Right lobe of liver (tissue), 6 donors: ENCODE data around the gene MRPL3. TPM values are rescaled to one million over a fixed set of nuclear protein-coding genes. Genes with fewer than 3 reads are reported as not detected.
A peak's percentile ranks its signal among the peaks of the same experiment; 100 is the strongest.

Source experiments
- ATAC-seq, 4 donors: fragments of 200-7000 bp; cut with Tn5 transposase; one replicate each; pipeline ENCODE4 v1.9.1; 2020; ENCODE audit warnings: mild to moderate bottlenecking in 4 of 4, moderate library complexity in 4 of 4
- DNase-seq, 3 donors: peaks; one replicate each; pipeline ENCODE4 v3.0.0-alpha.2; 2020
- H3K27ac ChIP-seq, 3 donors: fragments of 200-600 bp; one replicate each; pipeline ENCODE4 v1.8.0; 2022
- H3K27me3 ChIP-seq, 2 donors: fragments of 200-600 bp; one replicate each; pipeline ENCODE4 v1.8.0; 2022
- H3K36me3 ChIP-seq, 4 donors: fragments of 200-600 bp; sonication (generic) in 1 of 4; one replicate each; pipeline versions ENCODE4 v1.5.1 to v1.8.0; 2017 to 2022; ENCODE audit warnings: control low read depth in 1 of 4
- H3K4me1 ChIP-seq, 4 donors: fragments of 200-600 bp; sonication (generic) in 1 of 4; one replicate each; pipeline versions ENCODE4 v1.5.1 to v1.8.0; 2017 to 2022; ENCODE audit warnings: control low read depth in 1 of 4
- H3K4me3 ChIP-seq, 3 donors: fragments of 200-600 bp; one replicate each; pipeline ENCODE4 v1.8.0; 2022
- H3K9me3 ChIP-seq, 4 donors: fragments of 200-600 bp; sonication (generic) in 1 of 4; one replicate each; pipeline versions ENCODE4 v1.5.1 to v1.8.0; 2017 to 2022; ENCODE audit warnings: control low read depth in 1 of 4
- POLR2A ChIP-seq: fragments of 450-650 bp; IDR thresholded peaks from one replicate; pipeline ENCODE4 v1.6.1; 2017; ENCODE audit warnings: antibody characterized with exemption, mild to moderate bottlenecking
- WGBS: methylation state at CpG from one replicate; pipeline ENCODE4 v1.1.6; 2018; ENCODE audit warnings: low coverage, low lambda C conversion rate; ENCODE audit not compliant: insufficient coverage; ENCODE audit errors: missing lambda C conversion rate; 5-methylcytosine and 5-hydroxymethylcytosine counted together
- intact Hi-C, 2 donors: fragments of 100-400 bp; cut with DNase I; formaldehyde crosslinking; loops; one replicate each; pipeline versions ENCODE4 v1.11.2 to v1.14.1; 2022
- long read RNA-seq: library from polyadenylated mRNA; unstranded; transcript quantifications from one replicate; pipeline ENCODE4 v2.0.0, GENCODE V29; 2019
- total RNA-seq, 6 experiments: library from RNA; depleted of rRNA in 2 of 6; stranded (reverse); fragments of >200 nt in 2 of 6; fragmentation: NEBNext Ultra II Directional in 3 of 6; extraction: Animal tissue kit (Norgen Biotek cat#: 25700) in 3 of 6; gene quantifications; one replicate each; pipeline versions ENCODE4 v1.1.0 to v1.2.4, GENCODE V29; 2016 to 2023
- TF ChIP-seq, protein P1 (sequence below), 4 donors: fragments of 200-600 bp in 3 of 4; fragments of 450-650 bp in 1 of 4; IDR thresholded peaks; one replicate each; pipeline versions ENCODE4 v1.5.1 to v1.8.0; 2016 to 2022; ENCODE audit warnings: antibody characterized with exemption in 4 of 4, mild to moderate bottlenecking in 2 of 4
- donor health status: DM: no; HTN: yes; CAD: no.
- donor health status: DM: no; HTN: no; CAD: no.
- donor health status: DM: no; HTN: no; CAD: no.
- donor health status: DM: no; HTN: yes; CAD: no.
- donor health status: DM: no; HTN: yes; CAD: no.

MRPL3 gene
- 10 to 100 TPM; 29.2 to 73.9 (median 35.7) TPM for total RNA-seq
- long read RNA-seq, transcript MRPL3-201 (10 exons, 1,706 nt) = major isoform, 16 of 19 reads
- long read RNA-seq, partial matches to known transcripts = 1 of 19 reads
- long read RNA-seq, other reads (novel, unspliced or antisense) = 0 of 19 reads

DNA sequence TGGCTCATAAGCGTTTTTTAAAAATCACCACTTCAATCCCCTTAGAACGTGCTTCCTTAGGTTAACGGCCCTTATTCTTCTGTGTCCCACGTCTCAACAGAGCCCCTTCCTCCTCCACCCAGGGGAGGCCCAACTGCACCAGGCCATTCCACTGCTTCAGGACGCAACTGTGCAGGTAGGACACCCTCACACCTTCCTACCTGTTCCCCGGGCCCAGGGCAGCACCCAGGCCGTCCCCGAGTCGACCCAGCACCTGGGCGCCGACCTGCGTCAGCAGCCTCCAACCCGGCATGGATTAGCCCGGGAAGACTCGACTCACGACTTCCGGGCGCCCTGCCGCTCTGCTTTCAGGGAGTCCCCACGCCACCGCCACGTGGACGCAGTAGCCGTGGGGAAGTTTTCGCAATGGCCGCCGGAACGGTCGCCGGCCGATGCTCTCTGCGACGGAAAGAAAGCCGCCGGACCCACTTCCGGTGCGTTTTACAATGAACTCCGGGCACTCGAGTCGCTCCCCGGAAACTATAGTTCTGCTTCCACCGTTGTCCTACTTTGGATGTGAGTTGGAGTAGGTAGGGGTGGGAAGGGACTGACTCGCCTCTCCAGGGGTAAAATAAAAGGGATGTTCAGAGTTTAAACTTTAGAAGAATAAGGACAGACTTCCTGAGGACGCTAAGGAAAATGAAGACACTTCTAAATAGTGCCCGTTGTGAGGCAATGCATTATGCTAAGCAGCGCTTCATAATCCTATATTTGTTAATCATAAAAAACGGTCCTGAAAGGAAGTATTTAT lies at the start of gene MRPL3:
Gene MRPL3 (minus strand): TSS at position 442 of the 790 bp plus-strand sequence. CDS start 150 bp downstream, at position 292.
- DNase-seq (peak; percentile 87 to 90 (median 89)), ATAC-seq (peak; percentile 95 to 98 (median 96))
- Histone ChIP-seq H3K9me3 (no peaks in the 10 kb centered on the region), H3K4me1 (peaks cover 0 to 9% (median 3%) of the 10 kb centered on the region in 4 donors), H3K27ac (peak within 1 kb of the TSS; percentile 44 to 71 (median 64)), H3K27me3 (no peaks in the 10 kb centered on the region), H3K4me3 (peak within 1 kb of the TSS; percentile 86 to 97 (median 89)), H3K36me3 (peaks cover 0 to 28% (median 11%) of the 10 kb centered on the region in 4 donors)
- TF ChIP-seq, protein P1, sequence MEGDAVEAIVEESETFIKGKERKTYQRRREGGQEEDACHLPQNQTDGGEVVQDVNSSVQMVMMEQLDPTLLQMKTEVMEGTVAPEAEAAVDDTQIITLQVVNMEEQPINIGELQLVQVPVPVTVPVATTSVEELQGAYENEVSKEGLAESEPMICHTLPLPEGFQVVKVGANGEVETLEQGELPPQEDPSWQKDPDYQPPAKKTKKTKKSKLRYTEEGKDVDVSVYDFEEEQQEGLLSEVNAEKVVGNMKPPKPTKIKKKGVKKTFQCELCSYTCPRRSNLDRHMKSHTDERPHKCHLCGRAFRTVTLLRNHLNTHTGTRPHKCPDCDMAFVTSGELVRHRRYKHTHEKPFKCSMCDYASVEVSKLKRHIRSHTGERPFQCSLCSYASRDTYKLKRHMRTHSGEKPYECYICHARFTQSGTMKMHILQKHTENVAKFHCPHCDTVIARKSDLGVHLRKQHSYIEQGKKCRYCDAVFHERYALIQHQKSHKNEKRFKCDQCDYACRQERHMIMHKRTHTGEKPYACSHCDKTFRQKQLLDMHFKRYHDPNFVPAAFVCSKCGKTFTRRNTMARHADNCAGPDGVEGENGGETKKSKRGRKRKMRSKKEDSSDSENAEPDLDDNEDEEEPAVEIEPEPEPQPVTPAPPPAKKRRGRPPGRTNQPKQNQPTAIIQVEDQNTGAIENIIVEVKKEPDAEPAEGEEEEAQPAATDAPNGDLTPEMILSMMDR (IDR thresholded peaks at IDR 0.05) = no peak
- peak; percentile 54 for TF ChIP-seq POLR2A
- intact Hi-C loops = no loop called here
- WGBS = 2% methylated on average over 33 of the region's 47 CpGs

DNA sequence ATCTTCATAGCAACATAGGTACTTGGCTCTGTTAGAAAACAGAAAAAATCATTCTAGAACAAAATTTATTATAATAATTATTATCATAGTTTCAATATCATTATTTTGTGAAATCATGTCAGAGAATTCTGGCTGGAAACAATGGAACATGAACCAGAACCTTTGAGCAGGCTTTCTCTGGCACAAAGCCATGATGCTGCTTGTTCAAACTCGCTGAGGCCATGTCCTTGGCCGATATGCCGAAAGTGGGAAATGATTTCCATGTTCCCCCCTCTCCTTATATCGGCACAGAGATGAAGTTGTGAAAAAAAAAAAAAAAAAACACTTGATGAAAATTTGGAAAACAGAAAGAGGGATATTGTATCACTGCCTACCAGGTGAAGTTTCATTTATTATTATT lies 49.0 kb upstream of the MRPL3 start:
- H3K4me3 ChIP-seq = no peak overlapping the region
- ATAC-seq (no peak), DNase-seq (no peak)
- no peak overlapping the region for H3K27ac ChIP-seq
- no peaks in the 10 kb centered on the region for H3K9me3 ChIP-seq
- intact Hi-C loops = no loop called here
- H3K4me1 ChIP-seq = no peaks in the 10 kb centered on the region
- H3K27me3 ChIP-seq = no peaks in the 10 kb centered on the region
- WGBS = 71% methylated on average over 4 of the region's 4 CpGs
- H3K36me3 ChIP-seq = no peaks in the 10 kb centered on the region
- TF ChIP-seq POLR2A = no peak
- TF ChIP-seq, protein P1 (IDR thresholded peaks at IDR 0.05) = no peak

DNA sequence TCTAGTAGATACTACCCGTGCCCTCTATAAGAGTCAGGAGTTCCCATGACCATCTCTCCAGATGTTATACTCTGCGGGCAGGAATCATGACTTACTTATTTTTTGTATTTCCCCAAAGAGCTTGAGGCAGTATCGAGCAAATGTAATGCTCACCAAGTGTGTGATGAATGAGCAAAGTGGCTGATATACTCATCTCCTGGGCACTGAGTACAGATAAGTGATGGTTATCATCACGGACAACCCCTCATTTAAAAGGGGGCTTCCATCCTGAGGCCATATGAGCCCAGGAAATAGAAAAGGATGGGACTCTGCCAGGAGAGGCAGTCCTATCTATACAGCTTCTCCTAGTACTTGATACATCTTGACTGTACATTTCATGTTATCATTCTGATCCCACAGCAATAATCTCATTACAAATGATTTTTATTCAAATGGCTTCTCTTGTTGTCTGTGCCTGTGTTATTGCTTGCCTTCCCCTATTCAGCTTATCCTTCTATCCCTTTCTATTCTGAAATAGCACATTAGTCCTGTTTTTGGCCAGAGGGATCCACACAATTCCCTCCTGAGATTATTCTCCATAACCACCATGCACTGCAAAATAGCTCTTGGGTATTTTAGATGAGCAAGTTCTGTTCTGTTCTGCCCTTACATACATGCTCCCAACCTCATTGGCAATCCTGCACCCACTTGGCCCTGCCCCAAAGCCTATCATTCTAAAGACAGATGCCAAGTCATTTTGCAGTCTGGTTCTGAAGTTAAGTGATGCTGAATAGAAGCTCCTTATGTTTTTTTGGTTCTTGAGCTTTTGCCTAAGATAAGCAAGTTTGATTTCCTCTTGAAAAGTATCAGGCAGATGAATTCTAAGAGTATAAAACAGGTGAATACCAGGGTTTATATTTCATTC lies 48.0 kb upstream of the MRPL3 start:
- TF ChIP-seq, protein P1 (IDR thresholded peaks at IDR 0.05) = no peak
- no peak for TF ChIP-seq POLR2A
- Histone ChIP-seq H3K36me3 (no peaks in the 10 kb centered on the region), H3K27me3 (no peaks in the 10 kb centered on the region), H3K4me1 (no peaks in the 10 kb centered on the region), H3K9me3 (no peaks in the 10 kb centered on the region), H3K4me3 (no peak overlapping the region), H3K27ac (no peak overlapping the region)
- ATAC-seq = no peak
- intact Hi-C loops = no loop called here
- DNase-seq = no peak
- WGBS = 58% methylated on average over 4 of the region's 4 CpGs

DNA sequence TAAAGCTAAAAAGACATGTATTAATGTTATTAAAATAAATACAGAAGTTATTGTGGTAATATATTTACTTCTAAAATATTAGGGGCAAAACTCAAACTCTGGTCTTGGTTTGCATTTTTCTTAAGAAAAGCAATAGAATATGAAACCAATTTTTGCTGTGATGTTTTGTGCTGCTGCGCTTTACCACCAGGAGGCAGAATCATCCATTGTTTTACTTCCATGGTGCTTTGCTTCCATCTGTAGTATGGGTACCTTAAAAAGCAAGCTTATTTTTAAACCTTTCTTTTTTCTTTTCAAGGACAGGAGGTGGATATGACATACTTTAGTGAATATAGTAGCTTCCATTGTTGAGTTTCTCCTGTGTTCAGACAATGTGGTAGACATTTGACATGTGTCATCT lies 46.6 kb upstream of the MRPL3 start:
- DNase-seq (no peak), ATAC-seq (no peak)
- no peak for TF ChIP-seq POLR2A
- TF ChIP-seq, protein P1 (IDR thresholded peaks at IDR 0.05) = peak in 1 of 4 donors; percentile 24
- Histone ChIP-seq H3K36me3 (no peaks in the 10 kb centered on the region), H3K27me3 (no peaks in the 10 kb centered on the region), H3K27ac (no peak overlapping the region), H3K4me3 (no peak overlapping the region), H3K4me1 (no peaks in the 10 kb centered on the region), H3K9me3 (no peaks in the 10 kb centered on the region)
- intact Hi-C loops = no loop called here
- WGBS = 79% methylated on average over 1 of the region's 1 CpG
